Upper lobe of right lung (tissue), 1 donor: ENCODE measurements around the gene PDIA4. TPM values are rescaled to one million over a fixed set of nuclear protein-coding genes. Genes with fewer than 3 reads are reported as not detected.
"Not testable (repeated sequence)": the region's sequence is repeated elsewhere in the genome, so short reads cannot be mapped to it uniquely, and the experiment has no call there.

Experiments used
- ATAC-seq: fragments of 200-7000 bp; cut with Tn5 transposase; one replicate; pipeline ENCODE4 v1.9.1; 2020; ENCODE audit warnings: mild to moderate bottlenecking, moderate library complexity
- DNase-seq: peaks from one replicate; pipeline ENCODE4 v3.0.0-alpha.2; 2020
- H3K27ac ChIP-seq: fragments of 200-600 bp; one replicate; pipeline ENCODE4 v1.8.0; 2022
- H3K27me3 ChIP-seq: fragments of 200-600 bp; one replicate; pipeline ENCODE4 v1.8.0; 2022; ENCODE audit warnings: mild to moderate bottlenecking
- H3K36me3 ChIP-seq: fragments of 200-600 bp; one replicate; pipeline ENCODE4 v1.8.0; 2022
- H3K4me1 ChIP-seq: fragments of 200-600 bp; one replicate; pipeline ENCODE4 v1.8.0; 2022
- H3K4me3 ChIP-seq: fragments of 200-600 bp; one replicate; pipeline ENCODE4 v1.8.0; 2022; ENCODE audit warnings: mild to moderate bottlenecking
- H3K9me3 ChIP-seq: fragments of 200-600 bp; one replicate; pipeline ENCODE4 v1.8.0; 2022
- CTCF ChIP-seq: fragments of 200-600 bp; IDR thresholded peaks from one replicate; pipeline ENCODE4 v1.8.0; 2022; ENCODE audit warnings: antibody characterized with exemption
- intact Hi-C: fragments of 100-400 bp; cut with DNase I; formaldehyde crosslinking; loops from one replicate; pipeline ENCODE4 v1.11.0; 2022
- total RNA-seq: library from RNA; stranded (reverse); fragmentation: NEBNext Ultra II Directional; extraction: Animal tissue kit (Norgen Biotek cat#: 25700); gene quantifications from one replicate; pipeline ENCODE4 v1.2.1, GENCODE V29; 2021
- donor health status: DM: no; HTN: yes; CAD: no; lungs with severe emphysema.

The PDIA4 gene
- total RNA-seq, 1 donor from 2014 or later = 117 TPM

DNA sequence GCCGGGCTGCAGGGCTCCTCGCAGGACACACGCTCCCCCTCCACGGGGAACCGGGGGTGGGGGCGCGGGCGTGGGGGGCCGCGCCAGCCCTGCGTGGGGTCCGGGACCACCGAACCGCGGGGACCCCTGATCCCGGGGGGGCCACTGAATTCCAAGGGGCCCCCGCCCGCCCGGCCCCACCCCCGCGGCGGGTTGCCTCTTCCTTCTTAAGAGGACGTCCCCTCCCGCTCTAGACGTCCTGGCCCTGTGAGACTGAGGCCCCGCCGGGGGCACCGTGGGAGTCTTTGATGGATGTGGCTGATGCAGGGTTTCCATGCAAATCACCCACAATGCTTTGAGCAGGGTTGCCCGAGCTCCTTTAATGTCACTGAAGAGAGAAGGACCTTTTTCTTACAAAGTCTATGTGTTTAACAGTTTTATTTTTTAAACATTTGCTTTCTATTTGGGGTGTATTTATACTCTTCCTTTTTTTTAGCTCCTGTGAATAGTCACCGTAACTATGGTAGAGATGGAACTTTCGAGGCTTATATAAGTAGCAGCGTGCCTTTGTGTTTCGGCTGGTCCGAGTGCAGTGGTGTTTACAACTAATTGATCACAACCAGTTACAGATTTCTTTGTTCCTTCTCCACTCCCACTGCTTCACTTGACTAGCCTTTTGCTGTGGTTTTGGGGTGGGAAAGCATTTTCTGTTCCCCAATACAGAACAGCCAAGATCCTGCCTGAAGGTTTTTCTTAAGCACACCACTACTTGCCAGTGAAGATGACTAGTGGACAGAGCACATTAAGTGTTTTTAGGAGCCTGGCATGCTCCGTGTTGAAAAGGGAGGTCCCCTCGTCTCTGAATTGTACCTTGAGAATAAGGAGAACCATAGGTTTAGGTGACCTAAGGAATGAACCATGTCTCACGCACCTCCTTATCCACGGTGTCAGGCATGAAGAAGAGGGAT, 44.8 kb downstream of the PDIA4 start:
- DNase-seq = peak; percentile 75
- H3K27ac ChIP-seq = no peak overlapping the region
- H3K36me3 ChIP-seq = no peaks in the 10 kb centered on the region
- no peak for TF ChIP-seq CTCF
- peak overlapping the region; percentile 64 for H3K4me3 ChIP-seq
- peaks cover under 1% of the 10 kb centered on the region for H3K27me3 ChIP-seq
- no peaks in the 10 kb centered on the region for H3K9me3 ChIP-seq
- intact Hi-C loops = no loop called here
- peaks cover 11% of the 10 kb centered on the region for H3K4me1 ChIP-seq
- peak; percentile 62 for ATAC-seq

DNA sequence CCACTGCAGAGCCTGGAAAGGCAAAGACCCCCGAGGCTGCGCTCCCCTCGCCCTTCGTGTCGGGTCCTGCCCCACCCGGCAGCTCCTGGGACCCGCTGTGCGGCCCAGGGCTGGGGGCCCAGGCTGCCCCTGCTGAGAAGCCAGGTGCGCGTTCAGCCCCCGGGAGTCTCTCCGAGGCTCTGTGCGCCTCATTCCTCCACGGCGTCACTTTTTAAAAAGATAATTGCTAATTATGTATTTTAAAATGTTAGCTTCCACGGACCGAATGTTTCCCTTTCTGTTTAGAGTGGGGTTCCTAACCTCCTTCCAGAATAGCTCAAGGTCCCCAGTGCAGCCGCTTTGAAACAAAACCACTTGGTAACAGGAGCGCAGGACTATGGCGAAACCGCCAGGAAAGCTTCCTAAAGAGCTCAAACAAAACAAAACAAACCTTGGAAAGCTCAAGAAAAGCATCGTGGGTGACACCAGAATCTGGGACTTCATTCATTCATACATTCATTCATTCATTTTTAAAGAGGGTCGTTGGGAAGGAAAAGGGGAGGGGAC, 45.6 kb downstream of the PDIA4 start:
- Histone ChIP-seq H3K4me3 (peak overlapping the region; percentile 64), H3K27ac (no peak overlapping the region), H3K9me3 (no peaks in the 10 kb centered on the region), H3K36me3 (no peaks in the 10 kb centered on the region), H3K27me3 (peaks cover 7% of the 10 kb centered on the region), H3K4me1 (peaks cover 3% of the 10 kb centered on the region)
- DNase-seq (no peak), ATAC-seq (no peak)
- intact Hi-C loops = no loop called here
- TF ChIP-seq CTCF = no peak

GRCh38 chr7:148979827-148980226, 48.5 kb downstream of the PDIA4 start:
- no peak for TF ChIP-seq CTCF
- DNase-seq (no peak), ATAC-seq (no peak)
- Histone ChIP-seq H3K27me3 (peaks cover 13% of the 10 kb centered on the region), H3K4me3 (no peak overlapping the region), H3K27ac (no peak overlapping the region), H3K9me3 (no peaks in the 10 kb centered on the region), H3K4me1 (peaks cover 3% of the 10 kb centered on the region), H3K36me3 (no peaks in the 10 kb centered on the region)
- intact Hi-C loops = no loop called here

DNA sequence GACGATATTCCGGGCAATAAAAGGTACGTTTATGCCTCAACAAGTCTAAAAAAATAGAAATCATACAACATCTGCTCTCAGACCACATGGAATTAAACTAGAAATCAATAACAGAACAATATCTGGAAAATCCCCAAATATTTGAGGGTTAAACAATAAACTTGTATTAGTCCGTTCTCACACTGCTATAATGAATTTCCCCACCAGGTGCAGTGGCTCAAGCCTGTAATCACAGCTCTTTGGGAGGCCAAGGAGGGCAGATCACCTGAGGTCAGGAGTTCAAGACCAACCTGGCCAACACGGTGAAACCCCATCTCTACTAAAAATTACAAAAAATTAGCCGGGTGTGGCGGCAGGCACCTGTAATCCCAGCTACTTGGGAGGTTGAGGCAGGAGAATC, 49.2 kb downstream of the PDIA4 start:
- intact Hi-C loops, H3K4me1 ChIP-seq, H3K27ac ChIP-seq, ATAC-seq, H3K4me3 ChIP-seq, DNase-seq, H3K36me3 ChIP-seq, H3K9me3 ChIP-seq: not testable (repeated sequence)
- H3K27me3 ChIP-seq = peaks cover 13% of the 10 kb centered on the region

GRCh38 chr7:148978091-148978490, 50.2 kb downstream of the PDIA4 start:
- intact Hi-C loops = no loop called here
- no peak overlapping the region for H3K27ac ChIP-seq
- TF ChIP-seq CTCF = no peak
- peaks cover 13% of the 10 kb centered on the region for H3K27me3 ChIP-seq
- H3K4me1 ChIP-seq = no peaks in the 10 kb centered on the region
- DNase-seq (no peak), ATAC-seq (no peak)
- H3K36me3 ChIP-seq = no peaks in the 10 kb centered on the region
- H3K4me3 ChIP-seq = no peak overlapping the region
- H3K9me3 ChIP-seq = no peaks in the 10 kb centered on the region

GRCh38 chr7:148975896-148976295, 52.4 kb downstream of the PDIA4 start:
- no peaks in the 10 kb centered on the region for H3K36me3 ChIP-seq
- ATAC-seq = no peak
- H3K27ac ChIP-seq = no peak overlapping the region
- H3K4me1 ChIP-seq = no peaks in the 10 kb centered on the region
- no peak for TF ChIP-seq CTCF
- no peak overlapping the region for H3K4me3 ChIP-seq
- intact Hi-C loops = no loop called here
- peaks cover 13% of the 10 kb centered on the region for H3K27me3 ChIP-seq
- DNase-seq = no peak
- H3K9me3 ChIP-seq = no peaks in the 10 kb centered on the region
